GM12878 (cell line): ENCODE data around the gene SLC25A42. TPM values are rescaled to one million over a fixed set of nuclear protein-coding genes. Genes with fewer than 3 reads are reported as not detected.

Source experiments
- ATAC-seq: fragments of 200-7000 bp; cut with Tn5 transposase; 3 replicates; pipeline ENCODE4 v1.9.1; 2020; ENCODE audit warnings: mild to moderate bottlenecking, moderate library complexity
- BruUV-seq: library from RNA; stranded (reverse); fragments of 400-500 nt; replicated peaks from 2 replicates; lab custom pipeline; 2021; lab: Mats Ljungman, UMichigan
- CTCF ChIA-PET: fragments of 300-600 bp; sonication (Branson Sonifier 250); formaldehyde crosslinking; extraction: SDS; loops from one replicate; lab custom pipeline; 2021; ENCODE audit warnings: inconsistent platforms; lab: Yijun Ruan, JAX
- POLR2A ChIA-PET: fragments of 350-600 bp; formaldehyde crosslinking; extraction: SDS; loops from one replicate; lab custom pipeline; 2021; ENCODE audit warnings: inconsistent platforms; lab: Charles Lee
- RAD21 ChIA-PET: fragments of 300-600 bp; sonication (Branson Sonifier 250); formaldehyde crosslinking; loops from one replicate; lab custom pipeline; 2023; ENCODE audit warnings: antibody characterized with exemption; ENCODE audit not compliant: unreplicated experiment; lab: Charles Lee
- SMC1A ChIA-PET: fragments of 300-600 bp; sonication (Branson Sonifier 250); formaldehyde crosslinking; loops from one replicate; lab custom pipeline; 2023; ENCODE audit not compliant: unreplicated experiment, uncharacterized antibody; lab: Charles Lee
- DNase-seq: peaks from one replicate; pipeline ENCODE4 v3.0.0-alpha.2; 2011; ENCODE audit warnings: low read depth, low spot score
- FAIRE-seq: peaks from 3 replicates; lab custom pipeline; 2011; peaks lifted over from hg19 to GRCh38; lab: Jason Lieb, UNC
- H2AFZ ChIP-seq: 2 replicates; pipeline ENCODE4 v1.6.0; 2011; ENCODE audit warnings: low read depth, low read length, control low read depth; ENCODE audit not compliant: control insufficient read depth
- H3K27ac ChIP-seq: 2 replicates; pipeline ENCODE4 v1.5.1; 2011; ENCODE audit warnings: control low read depth; ENCODE audit not compliant: control insufficient read depth, insufficient read depth
- H3K27me3 ChIP-seq, 2 experiments: replicated peaks in 1 of 2; 2 replicates each; pipeline versions ENCODE4 v1.6.0 to v1.6.1; 2011; ENCODE audit warnings: low read length in 1 of 2; ENCODE audit not compliant: control insufficient read depth in 2 of 2, insufficient read depth in 2 of 2
- H3K36me3 ChIP-seq, 2 experiments: 2 replicates each; pipeline ENCODE4 v1.5.1; 2011; ENCODE audit warnings: low read length in 1 of 2; ENCODE audit not compliant: control insufficient read depth in 2 of 2, insufficient read depth in 2 of 2
- H3K4me1 ChIP-seq: 2 replicates; pipeline ENCODE4 v1.6.1; 2011; ENCODE audit warnings: mild to moderate bottlenecking, low read length, moderate library complexity, mixed read lengths; ENCODE audit not compliant: control insufficient read depth, insufficient read depth
- H3K4me2 ChIP-seq: 2 replicates; pipeline ENCODE4 v1.6.0; 2011; ENCODE audit warnings: control low read depth; ENCODE audit not compliant: control insufficient read depth, insufficient read depth
- H3K4me3 ChIP-seq: fragments of 200-600 bp; sonication (generic); 2 replicates; pipeline ENCODE4 v1.5.1; 2016
- H3K79me2 ChIP-seq: 2 replicates; pipeline ENCODE4 v1.6.0; 2011; ENCODE audit warnings: low read length; ENCODE audit not compliant: control insufficient read depth, insufficient read depth
- H3K9ac ChIP-seq: 2 replicates; pipeline ENCODE4 v1.8.0; 2011; ENCODE audit warnings: low read length, control low read depth, mixed read lengths; ENCODE audit not compliant: control insufficient read depth, insufficient read depth
- H3K9me3 ChIP-seq: replicated peaks from 3 replicates; pipeline ENCODE4 v1.5.1; 2011; ENCODE audit warnings: mild to moderate bottlenecking, low read length; ENCODE audit not compliant: control insufficient read depth, insufficient read depth
- H4K20me1 ChIP-seq: 2 replicates; pipeline ENCODE4 v1.6.0; 2011; ENCODE audit not compliant: control insufficient read depth, insufficient read depth
- BCLAF1 ChIP-seq: fragments of 450-650 bp; IDR thresholded peaks from 2 replicates; pipeline ENCODE4 v1.6.1; 2017; ENCODE audit warnings: antibody characterized with exemption, mild to moderate bottlenecking, moderate library complexity
- BMI1 ChIP-seq: fragments of 450-650 bp; IDR thresholded peaks from 2 replicates; pipeline ENCODE4 v1.6.1; 2016; ENCODE audit warnings: mild to moderate bottlenecking, moderate library complexity, borderline replicate concordance
- CBFB ChIP-seq: IDR thresholded peaks from 2 replicates; pipeline ENCODE4 v1.6.1; 2016; ENCODE audit warnings: antibody characterized with exemption, low read depth
- CEBPB ChIP-seq, 2 experiments: fragments of 150-350 bp in 1 of 2; IDR thresholded peaks; 2 replicates each; pipeline ENCODE4 v1.6.1; 2012 to 2014; ENCODE audit warnings: low read depth in 2 of 2, low read length in 2 of 2, borderline replicate concordance in 1 of 2, inconsistent platforms in 1 of 2
- CUX1 ChIP-seq: IDR thresholded peaks from 2 replicates; pipeline ENCODE4 v1.6.1; 2012; ENCODE audit warnings: improper control_type of control experiment, low read depth, low read length; ENCODE audit not compliant: insufficient replicate concordance
- E4F1 ChIP-seq: fragments of 450-650 bp; IDR thresholded peaks from 2 replicates; pipeline ENCODE4 v1.6.1; 2018; ENCODE audit warnings: borderline replicate concordance, mild to moderate bottlenecking; ENCODE audit not compliant: partially characterized antibody
- WGBS: methylation state at CpG from one replicate; pipeline ENCODE4 v1.1.6; 2016; ENCODE audit warnings: low lambda C conversion rate; ENCODE audit not compliant: insufficient replicate concordance, insufficient coverage; ENCODE audit errors: missing lambda C conversion rate; 5-methylcytosine and 5-hydroxymethylcytosine counted together
- in situ Hi-C: fragments of 300-500 bp; cut with MboI; formaldehyde crosslinking; loops from 9 replicates; pipeline ENCODE4 v1.14.3; 2018; ENCODE audit warnings: mixed read lengths
- intact Hi-C: fragments of 100-400 bp; cut with micrococcal nuclease; formaldehyde crosslinking; loops from one replicate; pipeline ENCODE4 v1.14.2; 2022; ENCODE audit not compliant: unreplicated experiment
- polyA plus RNA-seq, 11 experiments: library from polyadenylated mRNA; depleted of rRNA in 4 of 11; unstranded in 6 of 11; stranded (reverse) in 5 of 11; fragments of >200 nt; fragmentation: Nextera tagmentation in 4 of 11; fragmentation: Illumina TruSeq in 1 of 11; extraction: Ambion mirVana in 4 of 11; extraction: Trizol in 1 of 11; gene quantifications; 1 replicate in 1 of 11; 2 replicates in 10 of 11; pipeline versions ENCODE4 v1.2.1 to v1.2.3, GENCODE V29; 2011 to 2016; ENCODE audit warnings: inconsistent platforms in 2 of 11, missing spikeins in 2 of 11, low read depth in 1 of 11
- total RNA-seq, 4 experiments: library from RNA; depleted of rRNA in 3 of 4; stranded (reverse); fragments of >200 nt in 3 of 4; fragmentation: Illumina TruSeq in 1 of 4; extraction: Trizol in 1 of 4; gene quantifications; 2 replicates each; pipeline versions ENCODE4 v1.2.1 to v1.2.3, GENCODE V29; 2013 to 2021

The SLC25A42 gene
- total and polyA plus RNA-seq, 10 of the 15 experiments (the other 5 are each of a cell fraction or from before 2014, with no cell fraction given) = 0.24 to 19.2 (median 9.6) TPM

GRCh38 chr19:19055701-19056100 lies 8.1 kb upstream of the SLC25A42 start:
- in situ Hi-C loops = loop anchor here (5.0 kb wide), 1 partner anchor 87 kb away; no protein-coding TSS in a partner anchor
- H3K4me2 ChIP-seq = no peak overlapping the region
- DNase-seq = no peak
- TF ChIP-seq E4F1 (no peak), CUX1 (no peak), CBFB (no peak), BMI1 (no peak), BCLAF1 (no peak), CEBPB (IDR thresholded peaks at IDR 0.05; ENCODE audit: borderline replicate concordance in 1 of 2, low read depth in 2 of 2, low read length in 2 of 2) (no peak)
- intact Hi-C loops = no loop called here
- H3K79me2 ChIP-seq = no peaks in the 10 kb centered on the region
- H3K4me1 ChIP-seq = no peaks in the 10 kb centered on the region
- 99% methylated on average over 13 of the region's 13 CpGs for WGBS
- ChIA-PET SMC1A (interaction anchor here (0.9 kb wide), 1 partner anchor 119 kb away, joined by 3 read pairs; no protein-coding TSS in a partner anchor), POLR2A (no interaction called here), CTCF (interaction anchor here (1.1 to 3.7 kb wide), 5 partner anchors 56 to 288 kb away, joined by 3 to 24 read pairs (median 3); no protein-coding TSS in a partner anchor), RAD21 (no interaction called here)
- no TSS peak for BruUV-seq
- no peak for FAIRE-seq
- H3K4me3 ChIP-seq = no peak overlapping the region
- H3K36me3 ChIP-seq = peaks cover 27 to 43% of the 10 kb centered on the region in 2 experiments
- H3K27me3 ChIP-seq = no peaks in the 10 kb centered on the region
- no peak overlapping the region for H3K9ac ChIP-seq
- no peaks in the 10 kb centered on the region; the same call in 1 of the 2 replicates for H4K20me1 ChIP-seq
- no peaks in the 10 kb centered on the region for H3K9me3 ChIP-seq
- no peak overlapping the region for H3K27ac ChIP-seq
- no peak for ATAC-seq
- H2AFZ ChIP-seq = no peak overlapping the region
